ENCODE measurements around the gene LEPR. TPM values are rescaled to one million over a fixed set of nuclear protein-coding genes. Genes with fewer than 3 reads are reported as not detected.

Gene LEPR
- total RNA-seq, 1 donor from 2014 or later = 3.0 TPM

DNA sequence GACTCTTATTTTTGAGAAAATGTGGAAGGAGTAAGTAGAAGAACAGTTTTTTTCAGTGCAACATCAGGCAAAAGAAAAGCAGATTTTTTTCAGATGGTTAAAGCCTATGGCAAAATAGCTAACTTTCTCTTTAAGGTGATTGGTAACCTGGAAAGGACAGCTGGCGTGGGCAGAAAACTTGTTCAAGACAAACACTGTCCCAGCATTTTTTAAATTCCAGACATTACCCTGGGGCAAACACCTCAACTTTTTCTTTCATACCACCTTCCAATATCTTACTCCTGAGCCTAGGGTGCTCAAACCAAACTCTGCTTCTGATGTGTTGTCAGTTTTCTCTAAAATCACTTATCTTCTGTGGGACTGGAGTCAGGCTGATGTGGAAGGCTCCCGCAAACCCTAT is 2.7 kb upstream of the LEPR start:
- Mint-ChIP-seq H3K4me3 (ENCODE audit: low read depth) (no peak overlapping the region), H3K4me1 (ENCODE audit: low read depth) (peaks cover 25% of the 10 kb centered on the region), H3K36me3 (ENCODE audit: insufficient read depth) (no peaks in the 10 kb centered on the region), H3K27me3 (no peaks in the 10 kb centered on the region), H3K9me3 (ENCODE audit: low read depth) (no peaks in the 10 kb centered on the region), H3K27ac (peak overlapping the region; percentile 6)
- DNase-seq (ENCODE audit: low spot score, unreplicated experiment) = no peak
- TF ChIP-seq, protein P1, sequence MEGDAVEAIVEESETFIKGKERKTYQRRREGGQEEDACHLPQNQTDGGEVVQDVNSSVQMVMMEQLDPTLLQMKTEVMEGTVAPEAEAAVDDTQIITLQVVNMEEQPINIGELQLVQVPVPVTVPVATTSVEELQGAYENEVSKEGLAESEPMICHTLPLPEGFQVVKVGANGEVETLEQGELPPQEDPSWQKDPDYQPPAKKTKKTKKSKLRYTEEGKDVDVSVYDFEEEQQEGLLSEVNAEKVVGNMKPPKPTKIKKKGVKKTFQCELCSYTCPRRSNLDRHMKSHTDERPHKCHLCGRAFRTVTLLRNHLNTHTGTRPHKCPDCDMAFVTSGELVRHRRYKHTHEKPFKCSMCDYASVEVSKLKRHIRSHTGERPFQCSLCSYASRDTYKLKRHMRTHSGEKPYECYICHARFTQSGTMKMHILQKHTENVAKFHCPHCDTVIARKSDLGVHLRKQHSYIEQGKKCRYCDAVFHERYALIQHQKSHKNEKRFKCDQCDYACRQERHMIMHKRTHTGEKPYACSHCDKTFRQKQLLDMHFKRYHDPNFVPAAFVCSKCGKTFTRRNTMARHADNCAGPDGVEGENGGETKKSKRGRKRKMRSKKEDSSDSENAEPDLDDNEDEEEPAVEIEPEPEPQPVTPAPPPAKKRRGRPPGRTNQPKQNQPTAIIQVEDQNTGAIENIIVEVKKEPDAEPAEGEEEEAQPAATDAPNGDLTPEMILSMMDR (IDR thresholded peaks at IDR 0.05; ENCODE audit: unreplicated experiment) = no peak

- peak overlapping the region; percentile 98 for H3K27ac Mint-ChIP-seq
- H3K4me3 Mint-ChIP-seq (ENCODE audit: low read depth) = no peak overlapping the region
- H3K27me3 Mint-ChIP-seq = no peaks in the 10 kb centered on the region
- no peak for DNase-seq (ENCODE audit: low spot score, unreplicated experiment)
- peaks cover 3% of the 10 kb centered on the region for H3K36me3 Mint-ChIP-seq (ENCODE audit: insufficient read depth)
- TF ChIP-seq, protein P1 (IDR thresholded peaks at IDR 0.05; ENCODE audit: unreplicated experiment) = no peak
- peaks cover 22% of the 10 kb centered on the region for H3K4me1 Mint-ChIP-seq (ENCODE audit: low read depth)
- no peaks in the 10 kb centered on the region for H3K9me3 Mint-ChIP-seq (ENCODE audit: low read depth)
Measured at GRCh38 chr1:65418522-65419185, 1.8 kb upstream of the LEPR start.

DNA sequence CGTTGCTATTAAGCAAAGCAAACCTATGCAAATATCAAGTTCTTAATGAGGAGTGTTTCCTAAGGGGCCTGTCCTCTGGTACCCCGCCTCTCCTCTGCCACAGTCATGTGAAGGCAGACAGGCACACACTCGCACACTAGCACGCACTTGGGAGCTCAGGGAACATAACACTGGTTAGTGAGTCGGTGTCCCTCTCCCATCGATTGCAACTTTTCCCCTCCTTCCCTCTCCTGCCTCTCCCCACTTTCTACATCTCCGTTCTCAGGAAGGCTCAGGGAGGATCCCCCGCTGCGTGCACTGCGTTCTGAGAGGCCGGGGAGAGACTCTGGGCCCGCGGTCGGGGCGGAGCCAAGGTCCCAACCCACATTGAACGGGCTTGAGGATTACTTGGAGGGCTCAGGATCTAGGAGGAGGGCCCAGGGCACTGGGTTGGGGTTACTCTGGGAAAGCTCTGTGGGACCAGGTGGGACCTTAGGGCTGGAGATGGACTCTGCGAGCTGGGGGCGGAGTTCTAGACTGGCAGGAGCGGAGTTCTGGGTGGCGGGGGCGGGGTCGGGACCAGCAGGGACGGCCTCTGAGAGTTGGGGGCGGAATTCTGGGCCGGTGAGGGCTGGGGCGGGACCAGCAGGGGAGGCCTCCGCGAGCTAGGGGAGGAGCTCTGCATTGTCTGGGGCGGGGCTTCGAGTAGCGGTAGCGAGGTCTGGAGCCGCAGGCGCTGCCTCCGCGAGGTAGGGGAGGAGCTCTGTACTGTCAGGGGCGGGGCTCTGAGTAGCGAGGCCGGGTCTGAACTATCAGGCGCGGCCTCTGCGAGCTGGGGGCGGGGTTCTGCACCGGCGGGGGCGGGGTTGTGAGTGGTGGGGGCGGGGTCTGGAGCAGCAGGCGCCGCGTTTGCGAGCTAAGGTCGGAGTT is 533 bp upstream of the LEPR start:
- TF ChIP-seq, protein P1 (IDR thresholded peaks at IDR 0.05; ENCODE audit: unreplicated experiment) = no peak
- Mint-ChIP-seq H3K27ac (peak overlapping the region; percentile 98), H3K4me1 (ENCODE audit: low read depth) (peaks cover 22% of the 10 kb centered on the region), H3K36me3 (ENCODE audit: insufficient read depth) (peaks cover 3% of the 10 kb centered on the region), H3K9me3 (ENCODE audit: low read depth) (no peaks in the 10 kb centered on the region), H3K27me3 (no peaks in the 10 kb centered on the region), H3K4me3 (ENCODE audit: low read depth) (no peak overlapping the region)
- DNase-seq (ENCODE audit: low spot score, unreplicated experiment) = peak; percentile 98

GRCh38 chr1:65421351-65422025 is 1.0 kb downstream of the LEPR start:
- TF ChIP-seq, protein P1 (IDR thresholded peaks at IDR 0.05; ENCODE audit: unreplicated experiment) = no peak
- H3K9me3 Mint-ChIP-seq (ENCODE audit: low read depth) = no peaks in the 10 kb centered on the region
- H3K27me3 Mint-ChIP-seq = no peaks in the 10 kb centered on the region
- no peak overlapping the region for H3K4me3 Mint-ChIP-seq (ENCODE audit: low read depth)
- peaks cover 22% of the 10 kb centered on the region for H3K4me1 Mint-ChIP-seq (ENCODE audit: low read depth)
- no peak for DNase-seq (ENCODE audit: low spot score, unreplicated experiment)
- peaks cover 15% of the 10 kb centered on the region for H3K36me3 Mint-ChIP-seq (ENCODE audit: insufficient read depth)
- H3K27ac Mint-ChIP-seq = no peak overlapping the region

Data from progenitor cell of endocrine pancreas (in vitro differentiated cells).